ENCODE results near the gene TBC1D9. TPM values are rescaled to one million over a fixed set of nuclear protein-coding genes. Genes with fewer than 3 reads are reported as not detected.
A peak's percentile ranks its signal among the peaks of the same experiment; 100 is the strongest.

TBC1D9 gene
- polyA plus RNA-seq, 1 of the 3 experiments (the other 2 are of a cell fraction), result 13.5 TPM

GRCh38 chr4:140680686-140681085 is 75.5 kb downstream of the TBC1D9 start:
- POLR2A ChIA-PET, result no interaction called here
- 95% methylated on average over 1 of the region's 1 CpG for WGBS (ENCODE audit: low lambda C conversion rate)

More at GRCh38 chr4:140680686-140681085, 75.5 kb downstream of the TBC1D9 start:
- H3K27ac ChIP-seq (ENCODE audit: low read depth in 2 of 2, low read length in 1 of 2), result peak overlapping the region in 1 of 2 experiments; percentile 69; a peak in 1 of 4 replicates
- no peaks in the 10 kb centered on the region for H3F3A ChIP-seq (replicated peaks; ENCODE audit: insufficient read depth)
- H3K27me3 ChIP-seq (ENCODE audit: insufficient read depth), result no peaks in the 10 kb centered on the region
- no peak overlapping the region for H2AFZ ChIP-seq (ENCODE audit: low read depth)
- no peak for DNase-seq
- CTCF ChIA-PET, result no interaction called here
- H3K9ac ChIP-seq, result no peak overlapping the region
- no peak overlapping the region for H3K4me2 ChIP-seq
- H3K36me3 ChIP-seq (replicated peaks in 1 of 2; ENCODE audit: control insufficient read depth in 1 of 2, insufficient read depth in 2 of 2, low read length in 1 of 2), result peaks cover 39 to 46% of the 10 kb centered on the region in 2 experiments
- TF ChIP-seq REST (IDR thresholded peaks at IDR 0.05; ENCODE audit: low read depth, low read length) (no peak), ZBTB33 (IDR thresholded peaks at IDR 0.05; ENCODE audit: borderline replicate concordance, low read depth) (no peak), MXI1 (IDR thresholded peaks at IDR 0.05; ENCODE audit: low read depth, low read length) (no peak)
- 0 out of 2 replicates have a peak, but pooled peaks cover 3% of the 10 kb centered on the region for H3K79me2 ChIP-seq (ENCODE audit: insufficient read depth)
- no peaks in the 10 kb centered on the region for H3K9me2 ChIP-seq
- peaks cover 3 to 5% of the 10 kb centered on the region in 2 experiments; a peak in 2 of 4 replicates for H3K4me1 ChIP-seq (ENCODE audit: control insufficient read depth in 1 of 2, insufficient read depth in 2 of 2, low read depth in 1 of 2, low read length in 1 of 2)
- H4K20me1 ChIP-seq (ENCODE audit: insufficient read depth), result no peaks in the 10 kb centered on the region
- H3K9me3 ChIP-seq, result no peaks in the 10 kb centered on the region
- no peak overlapping the region for H3K4me3 ChIP-seq (ENCODE audit: low read depth in 2 of 2, low read length in 1 of 2)

Measured in SK-N-SH (cell line).